Muscle layer of colon (tissue), 2 donors: ENCODE results near the gene MYL12B.
"Not testable (repeated sequence)": the region's sequence is repeated elsewhere in the genome, so short reads cannot be mapped to it uniquely, and the experiment has no call there.

Source experiments
- H3K27ac ChIP-seq: one replicate; pipeline ENCODE4 v1.7.0; 2013; ENCODE audit warnings: low read depth, mild to moderate bottlenecking, low read length, moderate library complexity
- H3K27me3 ChIP-seq, 2 donors: one replicate each; pipeline ENCODE4 v1.7.0; 2013; ENCODE audit warnings: low read length in 2 of 2, mild to moderate bottlenecking in 2 of 2; ENCODE audit not compliant: insufficient read depth in 2 of 2, control insufficient read depth in 1 of 2
- H3K36me3 ChIP-seq: one replicate; pipeline ENCODE4 v1.7.0; 2013; ENCODE audit warnings: mild to moderate bottlenecking, low read length; ENCODE audit not compliant: insufficient read depth
- H3K4me1 ChIP-seq: one replicate; pipeline ENCODE4 v1.7.0; 2013; ENCODE audit warnings: mild to moderate bottlenecking, low read length; ENCODE audit not compliant: insufficient read depth
- H3K4me3 ChIP-seq, 2 donors: one replicate each; pipeline ENCODE4 v1.7.0; 2013; ENCODE audit warnings: low read length in 2 of 2, low read depth in 1 of 2, mild to moderate bottlenecking in 1 of 2, moderate library complexity in 1 of 2
- H3K9ac ChIP-seq: one replicate; pipeline ENCODE4 v1.7.0; 2013; ENCODE audit warnings: low read length
- H3K9me3 ChIP-seq: one replicate; pipeline ENCODE4 v1.7.0; 2013; ENCODE audit warnings: mild to moderate bottlenecking, low read length
- donor health status: abdominal sarcoma.
- donor health status: Adenocarcinoma of cecum.

The MYL12B gene

DNA sequence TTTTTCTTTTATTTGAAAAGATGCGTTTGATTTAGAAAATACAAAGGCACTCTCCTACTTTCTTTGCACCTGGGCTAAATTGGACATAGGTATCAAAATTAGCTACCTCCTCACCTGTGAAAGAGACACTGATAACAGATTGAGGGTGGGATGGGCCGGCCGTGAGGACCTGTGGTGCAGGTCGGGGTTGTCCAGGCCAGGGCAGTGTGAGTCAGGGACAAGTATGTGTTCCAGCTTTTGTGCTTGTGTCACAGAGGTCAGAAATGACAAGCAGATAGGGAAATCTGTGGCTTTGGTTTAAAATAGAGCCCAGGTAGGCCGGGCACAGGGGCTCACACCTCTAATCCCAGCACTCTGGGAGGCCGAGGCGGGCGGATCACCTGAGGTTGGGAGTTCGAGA is 22.6 kb downstream of the MYL12B start:
- Histone ChIP-seq H3K9ac (no peak overlapping the region), H3K27ac (no peak overlapping the region), H3K27me3 (no peaks in the 10 kb centered on the region), H3K9me3 (no peaks in the 10 kb centered on the region), H3K4me3 (no peak overlapping the region), H3K4me1 (no peaks in the 10 kb centered on the region), H3K36me3 (no peaks in the 10 kb centered on the region)

DNA sequence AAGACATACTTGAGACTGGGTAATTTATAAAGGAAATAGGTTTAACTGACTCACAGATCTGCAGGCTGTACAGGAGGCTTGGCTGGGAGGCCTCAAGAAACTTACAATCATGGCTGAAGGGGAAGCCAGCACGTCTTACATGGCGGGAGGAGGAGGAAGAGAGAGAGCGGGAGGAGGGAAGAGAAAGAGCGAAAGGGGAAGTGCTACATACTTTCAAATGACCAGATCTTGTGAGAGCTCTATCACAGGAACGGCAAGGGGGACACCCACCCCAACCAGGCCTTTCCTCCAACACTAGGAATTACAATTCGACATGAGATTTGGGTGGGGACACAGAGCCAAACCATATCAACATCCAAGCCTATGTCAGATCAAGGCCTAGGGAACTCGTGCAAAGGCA is 24.2 kb downstream of the MYL12B start:
- Histone ChIP-seq H3K4me3 (no peak overlapping the region), H3K27me3 (no peaks in the 10 kb centered on the region), H3K36me3 (no peaks in the 10 kb centered on the region), H3K4me1 (no peaks in the 10 kb centered on the region), H3K9me3 (no peaks in the 10 kb centered on the region), H3K27ac (no peak overlapping the region), H3K9ac (no peak overlapping the region)

DNA sequence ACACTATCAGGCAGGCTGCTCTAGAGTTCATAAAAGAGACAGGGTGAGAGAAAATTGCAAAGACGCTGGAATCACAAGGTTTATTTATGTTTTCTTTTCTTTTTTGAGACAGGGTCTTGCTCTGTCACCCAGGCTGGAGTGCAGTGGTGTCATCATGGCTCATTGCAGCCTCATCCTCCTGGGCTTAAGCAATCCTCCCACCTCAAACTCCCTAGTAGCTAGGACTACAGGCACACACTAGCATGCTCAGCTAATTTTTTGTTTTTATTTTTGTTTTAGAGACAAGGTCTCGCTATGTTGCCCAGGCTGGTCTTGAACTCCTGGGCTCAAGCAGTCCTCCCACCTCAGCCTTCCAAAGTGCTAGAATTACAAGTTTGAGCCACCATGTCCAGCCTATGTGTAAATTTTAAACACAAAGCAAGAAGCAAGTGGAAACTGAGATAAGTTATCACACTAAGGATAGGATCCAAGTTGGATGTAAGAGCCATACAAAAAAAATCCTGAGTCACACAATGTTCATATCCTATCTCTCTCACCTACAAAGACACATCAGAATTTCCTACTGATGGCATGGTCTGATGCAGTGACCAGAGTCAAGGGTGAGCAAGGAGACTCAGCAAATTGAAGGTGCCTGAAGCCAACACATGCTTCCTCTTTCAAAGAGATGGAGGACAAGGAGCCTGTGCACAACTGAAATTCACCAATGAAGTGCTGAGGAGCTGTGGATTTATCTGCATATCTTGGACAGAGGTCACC is 31.4 kb downstream of the MYL12B start:
- Histone ChIP-seq H3K4me3 (no peak overlapping the region), H3K27me3 (no peaks in the 10 kb centered on the region), H3K36me3 (no peaks in the 10 kb centered on the region), H3K4me1 (no peaks in the 10 kb centered on the region), H3K9ac (no peak overlapping the region), H3K27ac (no peak overlapping the region), H3K9me3 (no peaks in the 10 kb centered on the region)

DNA sequence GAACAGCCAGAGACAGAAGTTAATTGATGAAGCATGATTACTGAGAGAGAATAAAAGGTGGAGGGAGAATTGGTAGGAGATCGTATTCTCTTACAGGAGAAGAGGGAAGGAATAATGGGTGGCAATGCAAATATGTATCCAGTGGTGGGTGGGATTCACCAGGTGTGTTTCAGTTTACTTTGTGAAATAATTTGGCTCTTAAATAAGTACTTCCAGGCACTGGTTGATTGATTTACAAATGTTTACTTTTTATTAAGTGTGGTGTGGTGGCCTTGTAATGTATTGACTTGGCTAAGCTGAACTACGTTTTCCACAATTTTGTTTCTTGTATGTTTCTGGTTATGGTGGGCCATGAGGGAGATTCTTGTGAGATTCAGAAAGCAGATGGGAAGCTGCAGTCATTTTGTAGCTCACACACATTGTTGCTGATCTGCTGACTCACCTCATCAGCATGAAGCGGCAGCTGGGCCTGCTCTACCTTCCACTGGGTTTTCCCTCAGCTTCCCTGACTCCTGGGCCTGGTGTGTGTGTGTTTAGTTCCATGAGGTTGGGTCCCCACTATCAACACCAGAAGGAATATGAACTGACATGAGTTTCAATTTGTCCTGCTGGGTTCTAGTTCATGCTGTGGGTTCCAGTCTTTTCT is 32.6 kb downstream of the MYL12B start:
- H3K4me1 ChIP-seq, result no peaks in the 10 kb centered on the region

DNA sequence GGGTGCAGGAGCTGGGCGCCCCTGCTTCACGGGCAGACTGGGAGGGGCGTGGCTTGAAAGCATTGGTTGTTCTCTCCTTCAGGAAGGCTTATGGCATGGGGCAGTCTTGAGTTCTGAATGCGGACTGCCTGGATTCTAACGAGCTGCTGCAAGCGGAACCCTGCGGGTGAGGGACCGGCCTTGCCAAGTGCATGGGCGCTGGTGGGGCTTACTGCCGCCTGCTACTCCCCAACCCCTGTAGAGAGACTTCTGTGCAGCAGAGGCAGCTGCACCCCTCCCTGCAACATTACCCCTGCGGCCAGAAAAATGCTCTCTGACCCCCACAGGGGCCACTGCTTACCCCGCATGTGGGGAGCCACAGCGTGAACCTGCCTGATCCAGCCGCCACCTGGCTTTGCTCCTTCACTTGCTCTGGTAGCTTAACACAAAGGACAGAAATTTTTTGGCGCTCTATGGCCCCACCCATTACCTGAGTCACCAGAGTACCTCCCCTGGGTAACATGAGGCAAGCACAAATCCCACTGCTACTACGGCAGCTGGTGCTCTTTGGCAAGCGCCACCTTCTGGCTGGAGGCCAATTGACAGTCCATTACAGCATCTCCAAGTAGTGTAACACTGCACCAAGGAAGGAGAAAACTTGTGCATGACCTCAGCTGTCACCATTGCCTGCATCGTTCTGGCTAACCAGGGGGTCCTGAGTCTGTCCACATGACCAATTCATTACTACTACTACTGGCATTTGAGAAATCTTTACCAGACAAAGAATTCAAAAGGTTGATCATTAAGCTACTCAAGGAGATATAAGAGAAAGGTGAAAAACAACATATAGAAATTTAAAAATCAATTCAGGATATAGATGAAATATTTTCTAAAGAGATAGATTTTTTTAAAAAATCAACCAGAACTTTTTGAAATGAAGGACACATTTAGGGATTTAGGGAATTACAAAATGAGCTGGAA is 35.4 kb downstream of the MYL12B start:
- H3K4me3 ChIP-seq, result peak overlapping the region; percentile 61 to 69
- H3K9ac ChIP-seq, result peak overlapping the region; percentile 28
- no peaks in the 10 kb centered on the region for H3K27me3 ChIP-seq
- no peaks in the 10 kb centered on the region for H3K9me3 ChIP-seq
- no peaks in the 10 kb centered on the region for H3K36me3 ChIP-seq
- no peaks in the 10 kb centered on the region for H3K4me1 ChIP-seq
- H3K27ac ChIP-seq, result peak overlapping the region; percentile 66

More for the DNA sequence above, 32.6 kb downstream of the MYL12B start:
- no peaks in the 10 kb centered on the region for H3K9me3 ChIP-seq
- H3K9ac ChIP-seq, result no peak overlapping the region
- H3K27me3 ChIP-seq, result no peaks in the 10 kb centered on the region
- H3K36me3 ChIP-seq, result no peaks in the 10 kb centered on the region
- H3K27ac ChIP-seq, result no peak overlapping the region
- H3K4me3 ChIP-seq, result no peak overlapping the region

DNA sequence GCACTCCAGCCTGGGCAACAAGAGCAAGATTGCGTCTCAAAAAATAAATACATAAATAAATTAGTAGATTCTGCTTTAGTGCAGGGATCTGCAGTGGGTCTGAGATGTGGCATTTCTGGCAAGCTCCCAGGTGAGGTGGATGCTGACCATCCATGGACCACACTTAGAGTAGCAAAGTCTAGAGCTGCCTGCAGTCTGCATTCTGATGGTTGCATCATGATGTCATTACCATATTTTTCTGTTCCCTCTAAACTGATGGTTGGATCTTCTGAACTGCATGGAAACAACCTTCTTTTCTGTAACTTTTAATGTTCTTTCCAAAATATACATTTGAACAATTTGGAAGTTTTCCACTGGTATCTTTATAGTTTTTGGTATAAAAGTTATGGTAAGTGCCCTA is 42.9 kb downstream of the MYL12B start:
- Histone ChIP-seq H3K4me3 (no peak overlapping the region), H3K27ac (no peak overlapping the region), H3K36me3 (no peaks in the 10 kb centered on the region)

DNA sequence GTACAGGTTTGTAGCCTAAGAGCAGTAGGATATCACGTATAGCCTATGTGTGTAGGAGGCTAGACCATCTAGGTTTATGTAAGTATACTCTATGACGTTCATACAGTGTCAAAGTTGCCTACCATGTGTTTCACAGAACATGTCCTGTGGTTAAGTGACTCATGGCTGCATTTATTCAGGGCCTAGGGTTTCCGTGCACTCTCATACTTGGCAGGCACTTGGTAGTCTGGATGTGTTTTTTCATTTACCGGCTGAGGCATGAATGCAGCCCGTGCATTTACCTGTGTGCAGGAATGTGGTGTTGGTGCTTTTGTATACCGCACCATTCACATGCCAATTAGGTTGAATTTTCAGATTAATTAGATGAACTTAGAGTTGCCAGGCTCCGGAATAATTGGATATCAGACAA is 43.4 kb downstream of the MYL12B start:
- Histone ChIP-seq H3K27ac (no peak overlapping the region), H3K4me1 (no peaks in the 10 kb centered on the region), H3K4me3 (no peak overlapping the region), H3K9me3 (no peaks in the 10 kb centered on the region), H3K27me3 (no peaks in the 10 kb centered on the region), H3K36me3 (no peaks in the 10 kb centered on the region), H3K9ac (no peak overlapping the region)

More for the DNA sequence above, 42.9 kb downstream of the MYL12B start:
- Histone ChIP-seq H3K27me3 (no peaks in the 10 kb centered on the region), H3K4me1 (no peaks in the 10 kb centered on the region), H3K9me3 (no peaks in the 10 kb centered on the region), H3K9ac (no peak overlapping the region)

DNA sequence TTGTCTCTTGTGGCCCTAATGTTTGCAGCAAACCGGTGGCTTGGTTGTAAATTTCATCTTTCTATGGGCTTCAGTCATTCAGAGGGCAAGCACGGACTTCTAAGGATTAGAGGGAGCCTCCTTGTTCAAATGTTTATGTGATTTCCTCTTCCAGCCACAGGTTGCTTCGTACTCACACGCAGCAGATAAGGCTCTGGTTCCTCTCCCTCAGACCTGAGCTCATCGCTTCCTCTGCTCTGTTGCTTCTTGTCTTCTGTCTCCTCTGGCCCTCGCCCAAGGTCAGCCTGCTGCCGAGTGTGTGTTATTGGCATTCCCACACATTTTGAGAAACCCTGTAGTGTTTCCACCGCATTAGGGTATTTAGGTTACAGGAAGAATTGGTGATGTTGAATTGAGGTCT is 44.0 kb downstream of the MYL12B start:
- no peak overlapping the region for H3K9ac ChIP-seq
- H3K4me1 ChIP-seq, result no peaks in the 10 kb centered on the region
- H3K36me3 ChIP-seq, result no peaks in the 10 kb centered on the region
- H3K27ac ChIP-seq, result no peak overlapping the region
- H3K27me3 ChIP-seq, result no peaks in the 10 kb centered on the region
- H3K4me3 ChIP-seq, result no peak overlapping the region
- H3K9me3 ChIP-seq, result no peaks in the 10 kb centered on the region

DNA sequence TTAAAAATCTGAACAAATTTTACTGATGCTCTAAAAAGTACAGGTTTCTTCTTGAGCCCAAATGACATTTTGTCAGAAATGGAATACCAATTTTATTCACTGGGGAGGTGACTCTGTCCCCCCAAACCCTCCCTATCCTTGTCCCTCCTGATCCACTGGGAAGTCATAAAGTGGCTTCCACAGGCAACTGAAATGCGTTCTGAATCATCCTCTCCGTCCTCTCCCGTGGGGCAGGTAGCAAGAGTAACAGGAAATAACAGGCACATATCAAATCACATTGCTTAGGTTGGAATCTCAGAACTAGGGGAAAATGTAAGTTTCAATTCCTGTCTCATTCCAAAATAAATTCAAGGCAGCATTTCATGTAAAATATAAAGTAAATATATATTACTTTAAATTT is 44.5 kb downstream of the MYL12B start:
- Histone ChIP-seq H3K27me3 (no peaks in the 10 kb centered on the region), H3K9me3 (no peaks in the 10 kb centered on the region), H3K27ac (no peak overlapping the region), H3K36me3 (no peaks in the 10 kb centered on the region), H3K9ac (no peak overlapping the region), H3K4me3 (no peak overlapping the region), H3K4me1 (no peaks in the 10 kb centered on the region)

DNA sequence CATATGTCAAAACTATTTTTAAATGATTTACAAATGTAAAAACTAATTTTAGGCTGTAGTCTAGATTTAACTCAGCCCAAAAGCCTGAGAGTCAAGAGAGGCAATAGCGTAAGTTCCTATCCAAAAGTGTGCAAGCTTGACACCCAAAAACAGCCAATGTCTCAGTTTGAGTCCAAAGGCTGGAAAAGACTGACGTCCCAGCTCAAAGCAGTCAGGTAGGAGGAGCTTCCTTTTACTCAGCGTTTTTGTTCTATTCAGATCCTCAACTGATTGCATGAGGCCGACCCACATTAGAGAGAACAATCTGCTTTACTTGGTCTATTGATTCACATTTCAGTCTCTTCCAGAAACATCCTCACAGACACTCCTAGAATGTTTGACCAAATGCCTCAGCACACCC is 51.8 kb downstream of the MYL12B start:
- H3K27me3 ChIP-seq, result no peaks in the 10 kb centered on the region
- H3K4me1 ChIP-seq, result no peaks in the 10 kb centered on the region
- no peak overlapping the region for H3K27ac ChIP-seq
- H3K36me3 ChIP-seq, result no peaks in the 10 kb centered on the region
- H3K9me3 ChIP-seq, result no peaks in the 10 kb centered on the region
- H3K4me3 ChIP-seq, result no peak overlapping the region
- H3K9ac ChIP-seq, result no peak overlapping the region

DNA sequence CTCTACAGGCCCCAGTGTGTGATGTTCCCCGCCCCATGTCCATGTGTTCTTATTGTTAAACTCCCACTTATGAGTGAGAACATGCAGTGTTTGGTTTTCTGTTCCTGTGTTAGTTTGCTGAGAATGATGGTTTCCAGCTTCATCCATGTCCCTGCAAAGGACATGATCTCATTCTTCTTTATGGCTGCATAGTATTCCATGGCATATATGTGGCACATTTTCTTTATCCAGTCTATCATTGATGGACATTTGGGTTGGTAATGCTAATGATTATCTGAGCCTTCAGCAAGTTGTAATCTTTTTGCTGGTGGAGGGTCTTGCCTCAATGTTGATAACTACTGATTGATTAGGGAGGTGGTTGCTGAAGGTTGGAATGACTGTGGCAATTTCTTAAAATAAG is 53.4 kb downstream of the MYL12B start:
- not testable (repeated sequence) for H3K4me1 ChIP-seq

More for the DNA sequence above, 53.4 kb downstream of the MYL12B start:
- H3K9ac ChIP-seq, H3K9me3 ChIP-seq, H3K27ac ChIP-seq, H3K4me3 ChIP-seq, H3K36me3 ChIP-seq, H3K27me3 ChIP-seq: not testable (repeated sequence)
